Activated T-helper 17 cell treated with anti-CD3 and anti-CD28 coated beads, Interleukin-2, amount 50 U/mL, for 72 hours (primary cell): ENCODE data around the gene BAIAP2. TPM values are rescaled to one million over a fixed set of nuclear protein-coding genes. Genes with fewer than 3 reads are reported as not detected.
"Not testable (repeated sequence)": the region's sequence is repeated elsewhere in the genome, so short reads cannot be mapped to it uniquely, and the experiment has no call there.

Experiments used
- ATAC-seq: fragments of 150-1000 bp; cut with Tn5 transposase; replicated peaks from 2 replicates; pipeline ENCODE4 v1.10.0; 2021; ENCODE audit warnings: mild to moderate bottlenecking, moderate library complexity
- H3K27ac Mint-ChIP-seq: one replicate; pipeline ENCODE4 v1.8.0; 2022; ENCODE audit warnings: mixed read lengths
- H3K27me3 Mint-ChIP-seq: one replicate; pipeline ENCODE4 v1.8.0; 2022; ENCODE audit warnings: mixed read lengths
- H3K36me3 Mint-ChIP-seq: one replicate; pipeline ENCODE4 v1.8.0; 2022; ENCODE audit warnings: low read depth, mild to moderate bottlenecking, mixed read lengths
- H3K4me1 Mint-ChIP-seq: one replicate; pipeline ENCODE4 v1.8.0; 2022; ENCODE audit warnings: mixed read lengths
- H3K4me3 Mint-ChIP-seq: one replicate; pipeline ENCODE4 v1.8.0; 2022; ENCODE audit warnings: mild to moderate bottlenecking, mixed read lengths
- H3K9me3 Mint-ChIP-seq: one replicate; pipeline ENCODE4 v1.8.0; 2022; ENCODE audit warnings: mixed read lengths
- total RNA-seq, 2 donors: library from RNA; stranded (reverse); gene quantifications; one replicate each; pipeline ENCODE4 v1.2.3, GENCODE V29; 2022

BAIAP2 gene
- total RNA-seq, 2 donors from 2014 or later: 4.6 to 4.8 TPM

GRCh38 chr17:81069135-81069645, 34.2 kb downstream of the BAIAP2 start:
- no peak for ATAC-seq
- Mint-ChIP-seq H3K4me3 (no peak overlapping the region), H3K27me3 (no peaks in the 10 kb centered on the region), H3K9me3 (no peaks in the 10 kb centered on the region), H3K4me1 (no peaks in the 10 kb centered on the region), H3K27ac (no peak overlapping the region), H3K36me3 (no peaks in the 10 kb centered on the region)

- H3K4me3 Mint-ChIP-seq: no peak overlapping the region
- ATAC-seq: no peak
- H3K27me3 Mint-ChIP-seq: no peaks in the 10 kb centered on the region
- no peaks in the 10 kb centered on the region for H3K36me3 Mint-ChIP-seq
- no peaks in the 10 kb centered on the region for H3K9me3 Mint-ChIP-seq
- H3K27ac Mint-ChIP-seq: no peak overlapping the region
- H3K4me1 Mint-ChIP-seq: no peaks in the 10 kb centered on the region
Observed at GRCh38 chr17:81070541-81071246, 35.7 kb downstream of the BAIAP2 start.

GRCh38 chr17:81071761-81072741, 37.1 kb downstream of the BAIAP2 start:
- no peaks in the 10 kb centered on the region for H3K27me3 Mint-ChIP-seq
- no peaks in the 10 kb centered on the region for H3K4me1 Mint-ChIP-seq
- no peak overlapping the region for H3K4me3 Mint-ChIP-seq
- no peaks in the 10 kb centered on the region for H3K36me3 Mint-ChIP-seq
- no peaks in the 10 kb centered on the region for H3K9me3 Mint-ChIP-seq
- no peak overlapping the region for H3K27ac Mint-ChIP-seq
- no peak for ATAC-seq

- Mint-ChIP-seq H3K27ac (no peak overlapping the region), H3K9me3 (no peaks in the 10 kb centered on the region), H3K36me3 (no peaks in the 10 kb centered on the region), H3K4me1 (no peaks in the 10 kb centered on the region), H3K27me3 (no peaks in the 10 kb centered on the region), H3K4me3 (no peak overlapping the region)
- no peak for ATAC-seq
Observed at GRCh38 chr17:81073967-81074839, 39.3 kb downstream of the BAIAP2 start.

GRCh38 chr17:81074875-81075274, 39.9 kb downstream of the BAIAP2 start:
- Mint-ChIP-seq H3K27ac (no peak overlapping the region), H3K4me3 (no peak overlapping the region), H3K36me3 (no peaks in the 10 kb centered on the region)

GRCh38 chr17:81075307-81075706, 40.4 kb downstream of the BAIAP2 start:
- no peak for ATAC-seq
- Mint-ChIP-seq H3K36me3 (no peaks in the 10 kb centered on the region), H3K27me3 (no peaks in the 10 kb centered on the region), H3K4me3 (no peak overlapping the region), H3K9me3 (no peaks in the 10 kb centered on the region), H3K4me1 (no peaks in the 10 kb centered on the region), H3K27ac (no peak overlapping the region)

More at GRCh38 chr17:81074875-81075274, 39.9 kb downstream of the BAIAP2 start:
- no peaks in the 10 kb centered on the region for H3K27me3 Mint-ChIP-seq
- H3K9me3 Mint-ChIP-seq: no peaks in the 10 kb centered on the region
- no peaks in the 10 kb centered on the region for H3K4me1 Mint-ChIP-seq
- ATAC-seq: no peak

GRCh38 chr17:81076141-81076679, 41.3 kb downstream of the BAIAP2 start:
- no peaks in the 10 kb centered on the region for H3K27me3 Mint-ChIP-seq

GRCh38 chr17:81078026-81078913, 43.3 kb downstream of the BAIAP2 start:
- not testable (repeated sequence) for H3K4me3 Mint-ChIP-seq, H3K9me3 Mint-ChIP-seq, H3K27me3 Mint-ChIP-seq, H3K27ac Mint-ChIP-seq, ATAC-seq, H3K36me3 Mint-ChIP-seq, H3K4me1 Mint-ChIP-seq

More at GRCh38 chr17:81076141-81076679, 41.3 kb downstream of the BAIAP2 start:
- Mint-ChIP-seq H3K27ac (no peak overlapping the region), H3K36me3 (no peaks in the 10 kb centered on the region), H3K9me3 (no peaks in the 10 kb centered on the region), H3K4me1 (no peaks in the 10 kb centered on the region), H3K4me3 (no peak overlapping the region)
- ATAC-seq: no peak

- Mint-ChIP-seq H3K9me3 (no peaks in the 10 kb centered on the region), H3K4me1 (no peaks in the 10 kb centered on the region), H3K4me3 (no peak overlapping the region), H3K27ac (no peak overlapping the region), H3K36me3 (no peaks in the 10 kb centered on the region), H3K27me3 (no peaks in the 10 kb centered on the region)
- no peak for ATAC-seq
Observed at GRCh38 chr17:81080019-81080418, 45.1 kb downstream of the BAIAP2 start.

- Mint-ChIP-seq H3K27me3 (no peaks in the 10 kb centered on the region), H3K4me3 (no peak overlapping the region), H3K9me3 (no peaks in the 10 kb centered on the region), H3K36me3 (no peaks in the 10 kb centered on the region), H3K27ac (no peak overlapping the region), H3K4me1 (no peaks in the 10 kb centered on the region)
- no peak for ATAC-seq
Observed at GRCh38 chr17:81081222-81082176, 46.5 kb downstream of the BAIAP2 start.

GRCh38 chr17:81082177-81083073, 47.5 kb downstream of the BAIAP2 start:
- no peaks in the 10 kb centered on the region for H3K9me3 Mint-ChIP-seq
- H3K4me1 Mint-ChIP-seq: no peaks in the 10 kb centered on the region
- no peak for ATAC-seq
- H3K4me3 Mint-ChIP-seq: no peak overlapping the region
- no peak overlapping the region for H3K27ac Mint-ChIP-seq
- H3K27me3 Mint-ChIP-seq: no peaks in the 10 kb centered on the region
- no peaks in the 10 kb centered on the region for H3K36me3 Mint-ChIP-seq
